Liver (tissue), 3 donors: ENCODE data around the gene DPY19L1.
"Not testable (repeated sequence)": the region's sequence is repeated elsewhere in the genome, so short reads cannot be mapped to it uniquely, and the experiment has no call there.

ENCODE experiments used
- ATF3 ChIP-seq: IDR thresholded peaks from 2 replicates; pipeline ENCODE4 v1.6.1; 2016; ENCODE audit warnings: antibody characterized with exemption
- FOXA1 ChIP-seq: IDR thresholded peaks from 2 replicates; pipeline ENCODE4 v1.6.1; 2016; ENCODE audit warnings: antibody characterized with exemption
- TAF1 ChIP-seq: conservative IDR thresholded peaks from 2 replicates; pipeline ENCODE4 v1.6.1; 2016; ENCODE audit warnings: antibody characterized with exemption, mild to moderate bottlenecking
- YY1 ChIP-seq: IDR thresholded peaks from 2 replicates; pipeline ENCODE4 v1.6.1; 2016; ENCODE audit warnings: antibody characterized with exemption, mild to moderate bottlenecking
- ZBTB33 ChIP-seq: IDR thresholded peaks from 2 replicates; pipeline ENCODE4 v1.6.1; 2016; ENCODE audit warnings: antibody characterized with exemption
- TF ChIP-seq, protein P1 (sequence below): fragments of 150-350 bp; IDR thresholded peaks from 2 replicates; pipeline ENCODE4 v1.5.1; 2017; ENCODE audit warnings: improper control_type of control experiment, low read depth, low read length; ENCODE audit not compliant: missing input control
- donor health status: healthy.
- donor health status: healthy.

GRCh38 chr7:34945894-34946477 lies 91.3 kb downstream of the DPY19L1 start:
- TF ChIP-seq, protein P1, sequence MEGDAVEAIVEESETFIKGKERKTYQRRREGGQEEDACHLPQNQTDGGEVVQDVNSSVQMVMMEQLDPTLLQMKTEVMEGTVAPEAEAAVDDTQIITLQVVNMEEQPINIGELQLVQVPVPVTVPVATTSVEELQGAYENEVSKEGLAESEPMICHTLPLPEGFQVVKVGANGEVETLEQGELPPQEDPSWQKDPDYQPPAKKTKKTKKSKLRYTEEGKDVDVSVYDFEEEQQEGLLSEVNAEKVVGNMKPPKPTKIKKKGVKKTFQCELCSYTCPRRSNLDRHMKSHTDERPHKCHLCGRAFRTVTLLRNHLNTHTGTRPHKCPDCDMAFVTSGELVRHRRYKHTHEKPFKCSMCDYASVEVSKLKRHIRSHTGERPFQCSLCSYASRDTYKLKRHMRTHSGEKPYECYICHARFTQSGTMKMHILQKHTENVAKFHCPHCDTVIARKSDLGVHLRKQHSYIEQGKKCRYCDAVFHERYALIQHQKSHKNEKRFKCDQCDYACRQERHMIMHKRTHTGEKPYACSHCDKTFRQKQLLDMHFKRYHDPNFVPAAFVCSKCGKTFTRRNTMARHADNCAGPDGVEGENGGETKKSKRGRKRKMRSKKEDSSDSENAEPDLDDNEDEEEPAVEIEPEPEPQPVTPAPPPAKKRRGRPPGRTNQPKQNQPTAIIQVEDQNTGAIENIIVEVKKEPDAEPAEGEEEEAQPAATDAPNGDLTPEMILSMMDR = not testable (repeated sequence)
- not testable (repeated sequence) for TF ChIP-seq ZBTB33, TAF1, YY1, ATF3, FOXA1
